HG03039 (cell line): ENCODE results near the gene ZFPM1.

Experiments
- ATAC-seq: cut with Tn5 transposase; IDR thresholded peaks from one replicate; pipeline ENCODE4 v1.9.1; 2021; ENCODE audit warnings: mild to moderate bottlenecking, moderate library complexity; ENCODE audit not compliant: unreplicated experiment

The ZFPM1 gene

DNA sequence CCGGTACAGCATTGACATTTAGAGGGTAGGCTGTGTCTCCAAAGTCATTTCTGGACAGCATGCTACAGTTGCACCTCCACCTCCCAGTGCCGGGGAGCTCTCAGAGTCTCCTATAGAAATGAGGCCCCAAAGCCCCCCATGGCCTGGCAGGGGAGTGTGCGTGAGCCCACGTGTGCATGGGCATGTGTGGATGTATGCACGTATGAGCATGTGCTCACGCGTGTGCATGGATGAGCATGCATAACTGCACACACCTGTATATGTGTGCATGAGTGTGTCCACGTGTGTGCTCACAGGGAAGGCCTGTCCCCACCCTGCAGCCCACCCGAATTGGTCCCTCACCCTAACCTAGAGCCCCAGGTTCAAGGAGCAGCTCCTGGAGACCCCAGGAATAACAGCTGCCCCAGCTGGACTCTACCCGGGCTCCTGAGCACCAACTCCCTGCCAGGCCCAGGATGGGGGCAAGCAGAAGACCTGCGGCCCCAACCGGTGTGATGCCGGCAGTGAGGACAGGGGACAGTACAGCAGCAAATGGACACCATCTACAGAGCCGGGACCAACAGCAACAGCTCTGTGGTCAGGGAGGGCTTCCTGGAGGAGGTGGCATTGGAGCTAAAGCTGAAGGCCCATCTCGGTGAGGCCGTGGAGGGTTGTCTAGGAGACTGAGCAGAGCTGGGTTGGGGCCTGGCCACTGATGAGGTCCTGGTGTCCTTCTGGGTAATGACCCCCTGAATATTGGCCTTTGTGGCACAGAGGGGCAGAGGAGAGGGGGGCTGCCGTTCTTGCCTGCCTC lies 35.2 kb upstream of the ZFPM1 start:
- ATAC-seq = no peak

DNA sequence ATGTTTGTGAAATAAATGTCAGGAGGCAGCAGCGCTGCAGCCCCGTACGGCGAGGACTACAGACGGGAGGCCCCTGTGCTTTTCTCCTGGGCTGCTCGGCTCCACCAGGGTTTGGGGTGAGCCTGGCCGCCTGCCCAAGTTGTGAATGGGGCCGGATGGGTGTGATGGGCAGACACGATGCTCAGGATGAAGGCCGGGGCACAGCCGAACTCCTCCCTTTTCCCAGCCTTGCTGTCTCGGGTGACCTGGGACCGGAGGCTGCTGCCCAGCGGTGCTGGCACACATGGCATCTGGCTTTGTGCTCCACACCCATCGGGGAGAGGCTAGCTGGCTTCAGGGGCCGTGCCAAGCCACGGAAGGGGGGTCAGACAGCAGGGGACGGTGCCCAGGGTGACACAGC lies 34.2 kb upstream of the ZFPM1 start:
- no peak for ATAC-seq

DNA sequence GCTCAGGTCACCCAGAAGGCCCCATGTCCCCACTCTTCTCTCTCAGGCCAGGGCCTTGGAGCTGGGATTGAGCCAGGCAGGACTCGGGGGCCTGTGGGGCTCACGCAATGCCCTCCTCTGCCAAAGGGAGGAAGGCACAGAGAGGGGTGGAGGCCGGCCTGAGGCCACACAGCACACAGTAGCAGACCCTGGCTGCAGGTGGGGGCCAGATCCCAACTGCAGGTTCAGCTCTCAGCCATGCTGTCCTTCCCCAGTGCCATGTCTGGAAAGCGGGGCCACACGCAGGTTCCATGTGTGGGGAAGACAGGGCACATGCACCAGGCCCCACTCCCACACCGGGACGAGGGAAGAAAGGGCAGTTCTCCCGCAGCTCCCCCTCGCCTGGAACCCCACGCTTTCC lies 33.3 kb upstream of the ZFPM1 start:
- no peak for ATAC-seq

DNA sequence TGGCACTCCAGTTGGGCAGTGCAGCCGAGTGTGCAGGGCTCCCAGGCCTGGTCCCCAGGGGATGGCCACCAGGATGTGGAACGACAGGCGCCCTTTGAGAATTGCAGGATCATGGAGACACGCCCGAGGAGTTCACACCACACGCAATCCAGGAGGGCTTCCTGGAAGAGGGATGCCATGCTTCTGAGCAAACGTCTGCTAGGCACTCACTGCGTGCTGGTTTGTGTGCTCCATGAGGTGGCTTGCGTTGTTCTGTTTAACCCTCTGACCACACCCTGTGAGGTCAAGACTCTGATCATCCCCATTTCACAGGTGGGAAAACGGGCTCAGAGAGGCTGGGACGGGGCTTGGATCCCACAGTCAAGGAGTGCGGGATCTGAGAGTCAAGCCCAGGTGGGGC lies 32.6 kb upstream of the ZFPM1 start:
- ATAC-seq = no peak

DNA sequence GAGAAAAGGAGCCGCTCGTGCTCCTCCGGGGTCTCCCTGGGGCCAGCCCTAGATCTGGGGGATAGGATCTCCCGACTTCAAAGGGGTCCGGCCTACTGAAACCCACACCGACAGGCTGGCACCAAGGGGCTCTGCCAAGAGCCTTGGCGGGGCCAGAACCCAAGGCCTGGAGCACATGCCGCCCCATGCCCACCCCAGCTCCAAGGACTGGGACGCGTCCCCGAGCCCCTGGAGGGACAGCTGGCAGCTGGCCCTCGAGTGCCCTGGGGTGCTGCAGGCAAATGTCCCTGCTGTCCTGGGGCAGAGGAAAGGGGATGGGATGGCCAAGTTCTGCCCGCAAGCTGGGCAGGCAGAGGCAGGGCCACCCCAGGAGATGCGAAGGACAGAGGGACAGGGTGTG lies 31.8 kb upstream of the ZFPM1 start:
- no peak for ATAC-seq

DNA sequence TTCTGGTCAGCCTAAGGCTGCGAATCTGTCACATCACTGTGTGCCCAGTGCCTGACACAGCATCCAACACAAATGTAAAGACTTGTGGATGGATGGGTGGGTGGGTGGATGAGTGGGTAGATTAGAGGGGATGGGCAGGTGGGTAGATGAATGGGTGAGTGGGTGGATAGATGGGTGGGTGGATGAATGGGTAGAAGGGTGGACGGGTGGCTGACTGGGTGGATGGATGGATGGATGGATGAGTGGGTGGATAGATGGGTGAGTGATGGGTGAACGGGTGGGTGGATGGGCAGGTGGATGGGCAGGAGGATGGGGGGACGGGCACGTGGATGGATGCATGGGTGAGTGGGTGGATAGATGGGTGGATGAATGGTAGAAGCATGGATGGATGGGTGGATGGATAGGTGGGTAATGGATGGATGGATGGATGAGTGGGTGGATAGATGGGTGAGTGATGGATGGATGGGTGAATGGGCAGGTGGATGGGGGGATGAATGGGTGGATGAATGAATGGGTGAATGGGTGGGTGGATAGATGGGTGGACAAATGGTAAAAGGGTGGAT lies 31.1 kb upstream of the ZFPM1 start:
- ATAC-seq = no peak

DNA sequence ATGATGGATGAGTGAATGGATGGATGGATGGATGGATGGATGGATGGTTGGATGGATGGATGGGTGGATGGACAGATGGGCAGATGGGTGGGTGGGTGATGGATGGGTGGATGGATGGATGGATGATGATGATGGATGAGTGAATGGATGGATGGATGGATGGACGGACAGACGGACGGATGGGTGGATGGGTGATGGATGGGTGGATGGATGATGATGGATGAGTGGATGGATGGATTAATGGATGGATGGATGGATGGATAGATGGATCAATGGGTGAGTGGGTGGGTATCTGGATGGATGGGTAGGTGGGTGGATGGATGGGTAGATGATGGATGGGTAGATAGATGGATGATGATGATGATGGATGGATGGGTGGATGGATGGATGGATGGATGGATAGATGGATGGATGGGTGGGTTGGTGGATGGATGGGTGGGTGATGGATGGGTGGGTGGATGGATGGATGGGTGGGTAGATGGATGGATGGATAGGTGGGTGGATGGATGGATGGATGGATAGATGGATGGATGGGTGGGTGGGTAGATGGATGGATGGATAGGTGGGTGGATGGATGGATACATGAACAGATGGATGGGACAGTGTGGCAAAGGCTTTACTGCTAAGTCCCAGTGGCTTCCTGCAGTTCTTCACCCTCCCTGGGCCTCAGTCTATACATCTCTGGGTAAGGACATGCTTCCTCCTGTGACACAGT lies 30.2 kb upstream of the ZFPM1 start:
- no peak for ATAC-seq

DNA sequence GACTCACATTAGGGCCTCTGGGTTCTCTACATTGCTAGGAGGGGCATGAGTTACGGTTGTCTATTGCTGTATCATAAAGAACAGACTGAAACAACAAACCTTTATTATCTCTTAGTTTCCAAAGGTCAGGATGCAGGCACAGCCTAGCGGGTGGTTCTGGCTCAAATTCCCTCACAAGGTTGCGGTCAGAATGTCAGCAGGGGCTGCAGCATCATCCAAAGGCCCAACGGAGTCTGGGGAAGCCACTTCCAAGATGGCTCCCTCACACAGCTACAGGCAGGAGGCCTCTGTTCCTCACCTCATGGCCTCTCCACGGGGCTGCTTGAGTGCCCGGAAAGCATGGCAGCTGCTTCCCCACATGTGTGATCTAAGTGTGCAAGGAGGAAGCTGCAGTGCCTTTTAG lies 29.6 kb upstream of the ZFPM1 start:
- ATAC-seq = no peak

DNA sequence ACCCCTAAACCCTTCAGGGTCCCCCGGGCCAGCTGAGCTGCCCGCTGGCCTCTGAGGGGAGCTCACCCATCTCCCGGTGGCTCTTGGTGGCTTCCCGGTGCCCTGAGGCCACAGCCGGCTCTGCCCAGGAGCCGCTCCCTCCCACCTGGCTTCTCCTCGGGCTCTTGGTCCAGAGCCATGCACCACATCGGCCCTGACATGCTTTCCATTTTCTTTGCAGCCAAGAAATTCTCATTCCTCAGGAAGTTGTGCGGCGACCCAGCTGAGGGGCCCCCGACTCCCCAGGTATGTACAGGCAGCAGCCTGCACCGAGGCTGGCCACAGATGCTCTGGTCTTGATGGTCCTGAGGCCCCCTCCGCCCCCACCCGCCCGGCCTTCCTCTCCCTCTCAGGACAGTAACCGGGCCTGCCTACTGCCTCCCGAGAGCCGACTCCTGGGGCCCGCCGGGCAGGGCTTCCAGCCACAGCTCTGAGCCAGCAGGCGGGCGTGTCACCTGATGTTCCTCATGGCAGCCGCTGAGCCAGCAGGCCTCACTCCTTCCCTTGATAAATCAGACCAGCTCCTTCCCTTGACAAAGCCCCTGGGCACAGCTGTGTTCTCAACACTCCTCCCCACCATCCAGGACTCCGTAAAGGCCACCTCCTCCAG lies 28.4 kb upstream of the ZFPM1 start:
- ATAC-seq = no peak

DNA sequence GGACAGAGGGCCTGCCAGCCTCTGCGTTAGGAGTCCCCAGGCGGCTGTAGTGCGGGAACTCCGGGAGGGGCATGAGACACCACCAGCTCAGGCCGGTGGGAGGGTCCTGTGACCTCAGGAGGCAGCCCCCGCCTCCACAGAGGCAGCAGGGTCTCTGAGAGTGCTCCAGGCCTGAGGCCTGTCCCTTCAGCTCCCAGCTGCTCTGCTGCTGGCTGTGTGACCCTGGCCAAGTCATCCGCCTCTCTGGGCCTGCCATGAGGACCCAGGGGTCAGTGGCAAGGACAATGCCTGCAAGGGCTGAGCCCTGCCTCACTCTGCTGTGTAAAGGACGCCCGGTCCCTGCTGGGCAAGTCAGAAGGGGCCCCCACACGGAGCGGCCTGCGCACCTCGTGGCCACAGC lies 27.1 kb upstream of the ZFPM1 start:
- no peak for ATAC-seq

DNA sequence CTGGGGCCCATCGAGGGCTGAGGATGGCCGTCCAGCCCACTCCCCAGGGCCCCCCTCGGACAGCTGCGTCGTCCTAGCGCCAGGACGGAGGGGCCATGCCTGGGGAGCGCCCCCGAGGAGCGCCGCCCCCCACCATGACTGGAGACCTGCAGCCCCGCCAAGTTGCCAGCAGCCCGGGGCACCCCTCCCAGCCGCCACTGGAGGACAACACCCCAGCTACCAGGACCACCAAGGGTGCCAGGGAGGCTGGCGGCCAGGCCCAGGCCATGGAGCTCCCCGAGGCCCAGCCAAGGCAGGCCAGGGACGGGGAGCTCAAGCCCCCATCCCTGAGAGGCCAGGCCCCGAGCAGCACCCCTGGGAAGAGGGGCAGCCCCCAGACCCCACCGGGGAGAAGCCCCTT lies 25.7 kb upstream of the ZFPM1 start:
- no peak for ATAC-seq

DNA sequence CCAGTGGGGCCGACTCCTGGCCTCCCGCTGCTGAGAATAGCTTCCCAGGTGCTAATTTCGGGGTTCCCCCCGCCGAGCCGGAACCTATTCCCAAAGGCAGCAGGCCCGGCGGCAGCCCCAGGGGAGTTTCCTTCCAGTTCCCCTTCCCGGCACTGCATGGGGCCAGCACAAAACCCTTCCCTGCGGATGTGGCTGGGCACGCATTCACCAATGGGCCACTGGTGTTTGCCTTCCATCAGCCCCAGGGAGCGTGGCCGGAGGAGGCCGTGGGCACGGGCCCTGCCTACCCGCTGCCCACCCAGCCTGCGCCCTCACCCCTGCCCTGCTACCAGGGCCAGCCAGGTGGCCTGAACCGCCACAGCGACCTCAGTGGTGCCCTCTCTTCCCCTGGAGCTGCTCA lies 24.9 kb upstream of the ZFPM1 start:
- no peak for ATAC-seq

DNA sequence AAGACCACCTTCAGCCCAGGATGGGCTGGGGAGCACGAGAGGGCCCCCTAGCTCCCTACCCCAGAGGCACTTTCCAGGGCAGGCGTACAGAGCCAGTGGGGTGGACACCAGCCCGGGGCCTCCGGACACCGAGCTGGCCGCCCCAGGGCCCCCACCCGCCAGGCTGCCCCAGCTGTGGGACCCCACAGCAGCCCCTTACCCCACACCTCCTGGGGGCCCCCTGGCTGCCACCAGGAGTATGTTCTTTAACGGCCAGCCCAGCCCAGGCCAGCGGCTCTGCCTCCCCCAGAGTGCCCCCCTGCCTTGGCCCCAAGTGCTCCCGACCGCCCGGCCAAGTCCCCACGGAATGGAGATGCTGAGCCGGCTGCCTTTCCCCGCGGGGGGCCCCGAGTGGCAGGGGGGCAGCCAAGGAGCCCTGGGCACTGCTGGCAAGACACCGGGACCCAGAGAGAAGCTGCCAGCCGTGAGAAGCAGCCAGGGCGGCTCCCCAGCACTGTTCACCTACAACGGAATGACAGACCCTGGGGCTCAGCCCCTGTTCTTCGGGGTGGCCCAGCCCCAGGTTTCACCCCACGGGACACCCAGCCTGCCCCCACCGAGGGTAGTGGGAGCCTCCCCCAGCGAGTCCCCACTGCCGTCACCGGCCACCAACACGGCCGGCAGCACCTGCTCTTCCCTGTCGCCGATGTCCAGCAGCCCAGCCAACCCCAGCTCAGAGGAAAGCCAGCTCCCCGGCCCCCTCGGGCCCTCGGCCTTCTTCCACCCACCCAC lies 24.3 kb upstream of the ZFPM1 start:
- ATAC-seq = no peak

DNA sequence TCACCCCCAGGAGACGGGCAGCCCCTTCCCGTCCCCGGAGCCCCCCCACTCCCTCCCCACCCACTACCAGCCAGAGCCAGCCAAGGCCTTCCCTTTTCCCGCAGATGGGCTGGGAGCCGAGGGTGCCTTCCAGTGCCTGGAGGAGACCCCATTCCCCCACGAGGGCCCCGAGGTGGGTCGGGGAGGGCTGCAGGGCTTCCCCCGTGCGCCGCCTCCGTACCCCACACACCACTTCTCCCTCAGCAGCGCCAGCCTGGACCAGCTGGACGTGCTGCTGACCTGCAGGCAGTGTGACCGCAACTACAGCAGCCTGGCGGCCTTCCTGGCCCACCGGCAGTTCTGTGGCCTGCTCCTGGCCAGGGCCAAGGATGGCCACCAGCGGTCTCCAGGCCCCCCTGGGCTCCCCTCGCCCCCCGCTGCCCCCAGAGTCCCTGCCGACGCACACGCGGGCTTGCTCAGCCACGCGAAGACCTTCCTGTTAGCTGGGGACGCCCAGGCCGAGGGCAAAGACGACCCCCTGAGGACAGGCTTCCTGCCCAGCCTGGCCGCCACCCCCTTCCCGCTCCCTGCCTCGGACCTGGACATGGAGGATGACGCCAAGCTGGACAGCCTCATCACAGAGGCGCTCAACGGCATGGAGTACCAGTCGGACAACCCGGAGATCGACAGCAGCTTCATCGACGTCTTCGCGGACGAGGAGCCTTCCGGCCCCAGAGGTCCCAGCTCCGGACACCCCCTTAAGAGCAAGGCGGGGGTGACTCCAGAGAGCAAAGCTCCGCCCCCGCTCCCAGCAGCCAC lies 23.5 kb upstream of the ZFPM1 start:
- no peak for ATAC-seq

DNA sequence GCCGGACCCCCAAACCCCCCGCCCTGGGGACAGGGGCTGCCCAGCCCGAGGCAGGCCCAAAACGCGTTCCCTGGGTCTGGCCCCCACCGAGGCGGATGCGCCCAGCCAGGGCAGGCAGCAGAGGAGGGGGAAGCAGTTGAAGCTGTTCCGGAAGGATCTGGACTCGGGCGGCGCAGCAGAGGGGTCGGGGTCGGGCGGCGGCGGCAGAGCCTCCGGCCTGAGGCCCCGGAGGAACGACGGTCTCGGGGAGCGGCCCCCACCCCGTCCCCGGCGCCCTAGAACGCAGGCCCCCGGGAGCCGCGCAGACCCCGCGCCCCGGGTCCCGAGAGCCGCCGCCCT lies 22.9 kb upstream of the ZFPM1 start:
- no peak for ATAC-seq

DNA sequence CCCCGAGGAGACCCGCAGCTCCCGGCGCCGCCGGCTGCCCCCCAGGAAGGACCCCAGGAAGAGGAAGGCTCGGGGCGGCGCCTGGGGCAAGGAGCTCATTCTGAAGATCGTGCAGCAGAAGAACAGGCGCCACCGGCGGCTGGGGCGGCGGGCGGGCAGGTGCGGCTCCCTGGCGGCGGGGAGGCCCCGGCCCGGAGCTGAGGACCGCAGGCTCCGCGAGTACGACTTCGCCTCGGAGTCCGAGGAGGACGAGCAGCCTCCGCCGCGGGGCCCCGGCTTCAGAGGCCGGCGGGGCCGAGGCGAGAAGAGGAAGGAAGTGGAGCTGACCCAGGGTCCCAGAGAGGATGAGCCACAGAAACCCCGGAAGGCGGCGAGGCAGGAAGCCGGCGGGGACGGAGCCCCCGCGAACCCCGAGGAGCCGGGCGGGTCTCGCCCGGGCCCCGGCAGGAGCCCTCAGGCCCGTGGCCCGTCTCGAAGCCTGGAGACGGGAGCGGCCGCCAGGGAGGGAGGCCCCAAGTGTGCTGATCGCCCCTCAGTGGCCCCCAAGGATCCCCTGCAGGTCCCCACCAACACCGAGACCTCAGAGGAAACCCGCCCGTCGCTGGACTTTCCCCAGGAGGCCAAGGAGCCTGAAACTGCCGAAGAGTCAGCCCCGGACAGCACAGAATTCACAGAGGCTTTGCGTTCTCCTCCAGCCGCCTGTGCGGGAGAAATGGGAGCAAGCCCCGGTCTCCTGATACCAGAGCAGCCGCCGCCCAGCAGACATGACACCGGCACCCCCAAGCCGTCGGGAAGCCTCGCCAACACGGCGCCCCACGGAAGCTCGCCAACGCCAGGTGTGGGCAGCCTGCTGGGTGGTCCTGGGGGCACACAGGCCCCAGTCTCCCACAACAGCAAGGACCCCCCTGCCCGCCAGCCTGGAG lies 22.3 kb upstream of the ZFPM1 start:
- ATAC-seq = no peak

DNA sequence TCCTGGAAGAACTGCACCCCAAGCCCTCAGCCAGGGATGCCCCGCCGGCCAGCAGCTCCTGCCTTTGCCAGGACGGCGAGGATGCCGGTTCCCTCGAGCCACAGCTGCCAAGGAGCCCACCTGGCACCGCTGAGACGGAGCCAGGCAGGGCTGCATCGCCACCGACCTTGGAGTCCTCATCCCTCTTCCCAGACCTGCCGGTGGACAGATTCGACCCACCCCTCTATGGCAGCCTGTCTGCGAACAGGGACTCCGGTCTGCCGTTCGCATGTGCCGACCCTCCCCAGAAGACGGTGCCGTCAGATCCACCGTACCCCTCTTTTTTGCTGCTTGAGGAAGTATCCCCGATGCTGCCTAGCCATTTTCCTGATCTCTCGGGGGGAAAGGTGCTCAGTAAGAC lies 21.4 kb upstream of the ZFPM1 start:
- no peak for ATAC-seq

DNA sequence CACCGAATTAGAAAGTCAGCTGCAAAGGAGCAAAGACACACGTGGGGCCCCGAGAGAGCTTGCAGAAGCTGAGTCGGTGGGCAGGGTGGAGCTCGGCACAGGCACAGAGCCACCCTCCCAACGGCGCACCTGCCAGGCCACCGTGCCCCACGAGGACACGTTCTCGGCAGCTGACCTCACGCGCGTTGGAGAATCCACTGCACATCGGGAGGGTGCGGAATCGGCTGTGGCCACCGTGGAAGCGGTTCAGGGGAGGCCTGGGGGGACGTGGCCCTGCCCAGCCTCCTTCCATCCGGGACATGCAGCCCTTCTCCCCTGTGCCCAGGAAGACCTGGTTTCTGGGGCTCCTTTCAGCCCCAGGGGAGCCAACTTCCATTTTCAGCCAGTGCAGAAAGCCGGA lies 20.9 kb upstream of the ZFPM1 start:
- ATAC-seq = no peak

DNA sequence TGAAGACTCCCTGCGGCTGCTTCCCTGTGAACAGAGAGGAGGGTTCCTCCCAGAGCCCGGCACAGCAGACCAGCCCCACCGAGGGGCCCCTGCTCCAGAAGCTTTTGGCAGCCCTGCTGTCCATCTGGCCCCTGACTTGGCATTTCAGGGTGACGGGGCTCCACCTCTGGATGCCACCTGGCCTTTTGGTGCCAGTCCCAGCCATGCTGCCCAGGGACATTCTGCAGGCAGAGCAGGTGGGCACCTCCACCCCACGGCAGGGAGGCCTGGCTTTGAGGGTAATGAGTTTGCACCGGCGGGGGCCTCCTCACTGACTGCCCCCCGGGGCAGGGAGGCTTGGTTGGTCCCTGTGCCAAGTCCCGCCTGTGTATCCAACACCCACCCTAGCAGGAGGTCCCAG lies 20.3 kb upstream of the ZFPM1 start:
- no peak for ATAC-seq
